GM18858 (cell line): Measurements from ENCODE around the gene ZNF286A.
"Not testable (repeated sequence)": the region's sequence is repeated elsewhere in the genome, so short reads cannot be mapped to it uniquely, and the experiment has no call there.

Source experiments
- ATAC-seq: cut with Tn5 transposase; IDR thresholded peaks from one replicate; pipeline ENCODE4 v1.9.1; 2021; ENCODE audit not compliant: unreplicated experiment

The ZNF286A gene

DNA sequence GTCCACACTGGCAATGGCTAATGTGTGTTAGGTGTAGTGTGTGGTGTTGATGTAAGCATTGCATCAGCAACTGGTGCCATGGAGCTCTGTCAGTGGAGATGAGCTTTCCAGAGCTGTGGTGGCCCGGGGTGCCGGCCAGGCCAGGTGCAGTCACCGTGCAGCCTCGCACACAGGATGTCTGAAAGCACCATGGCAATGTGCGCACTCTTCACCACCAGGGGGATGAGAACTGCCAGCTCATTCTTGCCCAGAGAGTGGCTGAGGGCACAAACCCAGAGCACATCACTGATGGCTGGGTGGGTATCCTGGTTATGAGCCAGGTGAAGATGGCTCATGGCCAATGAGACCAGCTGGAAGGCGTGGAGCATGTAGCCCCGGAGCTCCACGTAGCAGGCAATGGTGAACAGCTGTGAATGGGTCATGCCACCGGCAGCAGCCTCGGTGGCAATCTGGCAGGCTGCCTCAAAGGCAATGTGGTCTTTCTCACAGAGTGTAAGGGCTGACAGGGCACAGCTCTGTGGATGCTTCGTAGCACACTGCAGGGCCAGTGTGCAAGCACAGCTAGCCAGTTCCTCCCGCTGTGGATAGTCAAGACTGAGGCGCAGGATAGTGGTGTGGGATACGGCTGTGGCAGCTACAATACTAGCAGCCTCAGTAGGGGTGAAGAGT, 69.4 kb downstream of the ZNF286A start:
- not testable (repeated sequence) for ATAC-seq
